Astrocyte (in vitro differentiated cells and primary cell): ENCODE measurements around the gene AGBL4. TPM values are rescaled to one million over a fixed set of nuclear protein-coding genes. Genes with fewer than 3 reads are reported as not detected.

ENCODE experiments used
- DNase-seq: peaks from one replicate; pipeline ENCODE4 v3.0.0-alpha.2; 2010; ENCODE audit warnings: low read depth
- FAIRE-seq: peaks from 2 replicates; lab custom pipeline; 2011; peaks lifted over from hg19 to GRCh38; lab: Jason Lieb, UNC
- H2AFZ ChIP-seq: 2 replicates; pipeline ENCODE4 v1.6.0; 2012; ENCODE audit warnings: low read depth, low read length, inconsistent platforms
- H3K27ac ChIP-seq: 2 replicates; pipeline ENCODE4 v1.5.1; 2011; ENCODE audit warnings: low read depth, low read length, inconsistent platforms
- H3K27me3 ChIP-seq: 2 replicates; pipeline ENCODE4 v1.6.0; 2011; ENCODE audit warnings: low read length, inconsistent platforms; ENCODE audit not compliant: insufficient read depth
- H3K36me3 ChIP-seq: 2 replicates; pipeline ENCODE4 v1.5.1; 2011; ENCODE audit warnings: low read length, inconsistent platforms; ENCODE audit not compliant: insufficient read depth
- H3K4me1 ChIP-seq: 2 replicates; pipeline ENCODE4 v1.5.1; 2011; ENCODE audit warnings: low read length, inconsistent platforms; ENCODE audit not compliant: insufficient read depth
- H3K4me2 ChIP-seq: 2 replicates; pipeline ENCODE4 v1.6.0; 2012; ENCODE audit warnings: low read length, inconsistent platforms
- H3K4me3 ChIP-seq: 2 replicates; pipeline ENCODE4 v1.5.1; 2011; ENCODE audit warnings: low read depth, mild to moderate bottlenecking, low read length, inconsistent platforms; ENCODE audit not compliant: insufficient read depth
- H3K79me2 ChIP-seq: 2 replicates; pipeline ENCODE4 v1.6.0; 2012; ENCODE audit warnings: mild to moderate bottlenecking, low read length, inconsistent platforms; ENCODE audit not compliant: insufficient read depth
- H3K9ac ChIP-seq: 2 replicates; pipeline ENCODE4 v1.6.0; 2012; ENCODE audit warnings: mild to moderate bottlenecking, low read length, inconsistent platforms
- H3K9me3 ChIP-seq: 2 replicates; pipeline ENCODE4 v1.5.1; 2012; ENCODE audit warnings: low read depth, mild to moderate bottlenecking, low read length, inconsistent platforms; ENCODE audit not compliant: insufficient read depth
- H4K20me1 ChIP-seq: 2 replicates; pipeline ENCODE4 v1.6.0; 2012; ENCODE audit warnings: low read length, inconsistent platforms; ENCODE audit not compliant: insufficient read depth
- H3K27ac Mint-ChIP-seq: one replicate; pipeline ENCODE4 v1.8.0; 2021; ENCODE audit warnings: mild to moderate bottlenecking, mixed read lengths; ENCODE audit not compliant: unreplicated experiment
- H3K27me3 Mint-ChIP-seq: one replicate; pipeline ENCODE4 v1.8.0; 2021; ENCODE audit warnings: low read depth, mixed read lengths; ENCODE audit not compliant: unreplicated experiment
- H3K36me3 Mint-ChIP-seq: one replicate; pipeline ENCODE4 v1.8.0; 2021; ENCODE audit warnings: low read depth, mixed read lengths; ENCODE audit not compliant: unreplicated experiment
- H3K4me1 Mint-ChIP-seq: one replicate; pipeline ENCODE4 v1.8.0; 2021; ENCODE audit warnings: low read depth, mixed read lengths; ENCODE audit not compliant: unreplicated experiment
- H3K4me3 Mint-ChIP-seq: one replicate; pipeline ENCODE4 v1.8.0; 2021; ENCODE audit warnings: mild to moderate bottlenecking, moderate library complexity, mixed read lengths; ENCODE audit not compliant: unreplicated experiment
- H3K9me3 Mint-ChIP-seq: one replicate; pipeline ENCODE4 v1.8.0; 2021; ENCODE audit warnings: mild to moderate bottlenecking, mixed read lengths; ENCODE audit not compliant: unreplicated experiment
- CTCF ChIP-seq: IDR thresholded peaks from 2 replicates; pipeline ENCODE4 v1.5.1; 2011; ENCODE audit warnings: low read depth, mild to moderate bottlenecking, inconsistent platforms, low read length, moderate library complexity; ENCODE audit not compliant: insufficient read depth
- EZH2 ChIP-seq: IDR thresholded peaks from 2 replicates; pipeline ENCODE4 v1.6.1; 2012; ENCODE audit warnings: mild to moderate bottlenecking, low read length, inconsistent platforms; ENCODE audit not compliant: insufficient read depth
- total RNA-seq: library from RNA; stranded (reverse); gene quantifications from 2 replicates; pipeline ENCODE4 v1.2.1, GENCODE V29; 2021

AGBL4 gene
- total RNA-seq, 1 donor from 2014 or later = not detected

- no peak overlapping the region for H3K9ac ChIP-seq
- H3K9me3 ChIP-seq = no peaks in the 10 kb centered on the region
- H3K4me3 ChIP-seq = no peak overlapping the region
- H3K27me3 ChIP-seq = no peaks in the 10 kb centered on the region
- H3K4me1 ChIP-seq = no peaks in the 10 kb centered on the region
- no peak overlapping the region for H3K27ac ChIP-seq
- no peak overlapping the region for H3K27ac Mint-ChIP-seq
- H3K27me3 Mint-ChIP-seq = no peaks in the 10 kb centered on the region
- H3K36me3 Mint-ChIP-seq = no peaks in the 10 kb centered on the region
- no peak for TF ChIP-seq EZH2
- no peak for FAIRE-seq
- no peak for DNase-seq
- H2AFZ ChIP-seq = no peak overlapping the region
- no peaks in the 10 kb centered on the region for H3K36me3 ChIP-seq
- no peaks in the 10 kb centered on the region for H3K4me1 Mint-ChIP-seq
- H3K9me3 Mint-ChIP-seq = no peaks in the 10 kb centered on the region
- H3K79me2 ChIP-seq = no peaks in the 10 kb centered on the region
- no peak overlapping the region for H3K4me3 Mint-ChIP-seq
- no peaks in the 10 kb centered on the region for H4K20me1 ChIP-seq
- no peak overlapping the region for H3K4me2 ChIP-seq
Observed at GRCh38 chr1:49906365-49906764, 117.4 kb downstream of the AGBL4 start.

DNA sequence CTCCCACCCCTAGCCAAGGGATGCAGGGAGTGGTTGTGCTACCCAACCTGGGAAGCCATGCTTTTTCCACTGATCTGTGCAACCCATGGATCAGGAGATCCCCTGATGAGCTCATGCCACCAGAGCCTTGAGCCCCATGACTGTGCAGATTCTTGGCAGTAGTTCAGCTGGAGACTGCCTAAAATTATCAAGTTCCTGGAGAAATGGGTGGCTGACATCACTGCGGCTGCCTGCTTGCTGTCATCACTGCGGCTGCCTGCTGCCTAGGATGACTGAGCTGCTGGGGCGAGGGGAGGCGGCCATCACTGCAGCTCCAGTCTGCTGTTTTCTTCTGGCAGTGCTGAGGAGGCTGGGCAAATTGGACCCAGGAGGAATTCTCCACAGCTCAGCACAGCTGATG lies 159.2 kb downstream of the AGBL4 start:
- Histone ChIP-seq H3K27ac (no peak overlapping the region), H2AFZ (no peak overlapping the region), H3K79me2 (no peaks in the 10 kb centered on the region), H4K20me1 (no peaks in the 10 kb centered on the region), H3K9ac (no peak overlapping the region), H3K27me3 (no peaks in the 10 kb centered on the region), H3K4me2 (no peak overlapping the region), H3K36me3 (no peaks in the 10 kb centered on the region), H3K4me1 (no peaks in the 10 kb centered on the region), H3K4me3 (no peak overlapping the region), H3K9me3 (peaks cover 3% of the 10 kb centered on the region)
- no peaks in the 10 kb centered on the region for H3K4me1 Mint-ChIP-seq
- H3K9me3 Mint-ChIP-seq = peaks cover 8% of the 10 kb centered on the region
- no peaks in the 10 kb centered on the region for H3K27me3 Mint-ChIP-seq
- no peak overlapping the region for H3K4me3 Mint-ChIP-seq
- H3K36me3 Mint-ChIP-seq = no peaks in the 10 kb centered on the region
- H3K27ac Mint-ChIP-seq = no peak overlapping the region
- DNase-seq (no peak), FAIRE-seq (no peak)
- TF ChIP-seq CTCF (no peak), EZH2 (no peak)

DNA sequence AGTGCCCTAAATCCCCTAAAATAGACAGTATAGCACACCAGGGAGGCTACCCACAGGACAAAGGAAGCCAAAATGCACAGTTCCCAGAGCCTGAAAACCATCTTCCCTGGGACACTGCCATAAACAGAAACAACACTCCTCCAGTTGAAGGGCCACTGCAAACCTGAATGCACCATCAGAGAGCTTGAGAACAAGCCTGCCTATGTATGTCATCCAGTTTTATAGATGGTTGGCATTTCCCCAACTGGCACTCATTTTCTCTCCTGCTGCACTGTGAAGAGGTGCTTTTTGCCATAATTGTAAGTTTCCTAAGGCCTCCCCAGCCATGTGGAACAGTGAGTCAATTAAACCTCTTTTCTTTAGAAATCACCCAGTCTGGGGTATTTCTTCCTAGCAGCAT lies 169.0 kb downstream of the AGBL4 start:
- no peak overlapping the region for H3K4me3 Mint-ChIP-seq
- H3K9ac ChIP-seq = no peak overlapping the region
- no peaks in the 10 kb centered on the region for H4K20me1 ChIP-seq
- H3K27ac Mint-ChIP-seq = no peak overlapping the region
- no peak for DNase-seq
- H3K4me1 Mint-ChIP-seq = no peaks in the 10 kb centered on the region
- H3K36me3 ChIP-seq = no peaks in the 10 kb centered on the region
- H3K4me3 ChIP-seq = no peak overlapping the region
- H3K4me2 ChIP-seq = no peak overlapping the region
- H3K27me3 ChIP-seq = no peaks in the 10 kb centered on the region
- no peaks in the 10 kb centered on the region for H3K9me3 Mint-ChIP-seq
- no peaks in the 10 kb centered on the region for H3K9me3 ChIP-seq
- no peak for FAIRE-seq
- H3K79me2 ChIP-seq = no peaks in the 10 kb centered on the region
- no peaks in the 10 kb centered on the region for H3K27me3 Mint-ChIP-seq
- no peaks in the 10 kb centered on the region for H3K36me3 Mint-ChIP-seq
- H3K27ac ChIP-seq = no peak overlapping the region
- TF ChIP-seq EZH2 = no peak
- TF ChIP-seq CTCF = no peak
- H3K4me1 ChIP-seq = no peaks in the 10 kb centered on the region
- H2AFZ ChIP-seq = no peak overlapping the region
